Measurements from ENCODE around the gene E2F8.

The E2F8 gene

DNA sequence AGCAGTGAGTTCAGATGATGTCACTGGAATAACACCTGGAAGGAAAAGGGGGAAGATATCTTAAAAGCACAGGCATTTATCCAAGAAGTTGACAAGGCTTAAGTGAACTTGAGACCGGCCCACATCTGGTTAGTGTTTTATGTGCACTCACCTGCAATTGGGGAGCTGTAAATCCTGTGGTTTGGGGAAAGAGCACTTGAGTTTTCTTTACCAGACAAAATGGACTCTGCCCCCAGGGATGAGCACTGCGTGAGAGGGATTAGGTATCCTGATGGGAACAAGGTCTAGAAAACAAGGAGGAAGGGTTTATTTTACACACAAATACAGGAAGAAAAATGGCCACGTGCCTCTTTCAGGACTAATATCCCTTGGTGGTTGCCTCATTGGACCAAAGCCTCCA is 15.2 kb downstream of the E2F8 start:
- in situ Hi-C loops (cut with MboI; ENCODE audit: low pct_unique_long_range_greater_than_20kb, low sequenced_read_pairs, unreplicated experiment): no loop called here
- TF ChIP-seq, protein P1, sequence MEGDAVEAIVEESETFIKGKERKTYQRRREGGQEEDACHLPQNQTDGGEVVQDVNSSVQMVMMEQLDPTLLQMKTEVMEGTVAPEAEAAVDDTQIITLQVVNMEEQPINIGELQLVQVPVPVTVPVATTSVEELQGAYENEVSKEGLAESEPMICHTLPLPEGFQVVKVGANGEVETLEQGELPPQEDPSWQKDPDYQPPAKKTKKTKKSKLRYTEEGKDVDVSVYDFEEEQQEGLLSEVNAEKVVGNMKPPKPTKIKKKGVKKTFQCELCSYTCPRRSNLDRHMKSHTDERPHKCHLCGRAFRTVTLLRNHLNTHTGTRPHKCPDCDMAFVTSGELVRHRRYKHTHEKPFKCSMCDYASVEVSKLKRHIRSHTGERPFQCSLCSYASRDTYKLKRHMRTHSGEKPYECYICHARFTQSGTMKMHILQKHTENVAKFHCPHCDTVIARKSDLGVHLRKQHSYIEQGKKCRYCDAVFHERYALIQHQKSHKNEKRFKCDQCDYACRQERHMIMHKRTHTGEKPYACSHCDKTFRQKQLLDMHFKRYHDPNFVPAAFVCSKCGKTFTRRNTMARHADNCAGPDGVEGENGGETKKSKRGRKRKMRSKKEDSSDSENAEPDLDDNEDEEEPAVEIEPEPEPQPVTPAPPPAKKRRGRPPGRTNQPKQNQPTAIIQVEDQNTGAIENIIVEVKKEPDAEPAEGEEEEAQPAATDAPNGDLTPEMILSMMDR (IDR thresholded peaks at IDR 0.05; ENCODE audit: extremely low read depth, insufficient read depth, missing control alignments): no peak

DNA sequence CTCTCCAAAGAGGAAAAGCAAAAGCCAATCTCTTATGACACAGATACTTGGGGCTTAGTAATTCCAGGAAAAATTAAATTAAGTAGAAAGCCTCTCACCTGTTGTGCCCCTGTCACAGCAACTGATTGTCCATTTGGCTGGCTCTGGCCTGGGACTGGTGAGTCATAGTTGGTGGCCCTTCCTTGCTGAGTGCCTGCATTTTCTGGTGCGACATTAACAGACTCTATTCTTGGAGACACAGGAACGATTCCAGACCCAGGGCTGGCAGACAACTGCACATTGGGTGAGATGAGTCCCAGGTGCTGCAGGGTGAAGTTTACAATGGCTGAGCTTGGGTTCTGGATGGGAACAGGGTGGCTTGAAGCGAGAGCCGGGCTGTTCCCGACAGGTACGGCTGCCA is 15.6 kb downstream of the E2F8 start:
- TF ChIP-seq, protein P1 (IDR thresholded peaks at IDR 0.05; ENCODE audit: extremely low read depth, insufficient read depth, missing control alignments): no peak
- DNase-seq (ENCODE audit: low spot score): no peak
- in situ Hi-C loops (cut with MboI; ENCODE audit: low pct_unique_long_range_greater_than_20kb, low sequenced_read_pairs, unreplicated experiment): no loop called here

More for the DNA sequence above, 15.2 kb downstream of the E2F8 start:
- no peak for DNase-seq (ENCODE audit: low spot score)

DNA sequence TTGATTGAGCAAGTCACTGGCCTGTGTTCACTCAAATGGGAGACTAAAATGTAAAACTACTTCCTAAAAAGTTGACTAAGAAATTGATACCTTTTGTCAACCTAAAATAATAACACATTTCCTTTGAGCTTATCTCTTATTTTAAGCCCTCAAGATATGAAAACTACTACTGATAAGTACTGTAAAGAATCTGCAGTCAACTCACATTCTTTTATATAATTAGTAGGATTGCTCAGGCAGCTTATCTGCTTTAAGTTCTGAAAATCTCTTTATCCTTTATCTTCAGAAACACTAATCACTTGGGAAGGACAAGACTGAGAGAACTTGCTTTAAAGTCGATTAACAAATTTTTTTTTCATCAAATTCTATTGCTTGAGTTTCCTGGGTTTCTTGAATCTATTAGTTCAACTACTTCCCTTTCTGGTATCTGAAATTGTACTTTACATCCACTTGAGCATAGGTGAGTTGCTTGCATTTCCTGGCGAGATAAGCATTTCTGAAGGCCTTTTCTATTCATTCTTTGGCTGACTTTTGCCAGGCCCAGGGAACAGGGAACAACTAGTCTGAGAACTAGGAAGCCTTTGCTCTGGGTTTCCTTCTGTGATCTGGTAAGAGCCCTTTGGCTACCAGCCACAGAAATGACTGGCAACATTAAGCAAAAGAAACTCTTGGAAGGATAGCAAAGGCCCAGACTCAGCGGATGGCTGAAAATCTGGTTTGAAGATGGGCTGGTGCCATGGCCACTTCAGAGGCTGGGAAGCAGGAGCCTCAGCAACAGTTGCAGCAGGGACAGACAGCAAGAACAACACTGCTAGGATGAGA is 19.6 kb downstream of the E2F8 start:
- TF ChIP-seq, protein P1 (IDR thresholded peaks at IDR 0.05; ENCODE audit: extremely low read depth, insufficient read depth, missing control alignments): no peak
- in situ Hi-C loops (cut with MboI; ENCODE audit: low pct_unique_long_range_greater_than_20kb, low sequenced_read_pairs, unreplicated experiment): loop anchor here (25.0 kb wide), 1 partner anchor 91 kb away; no protein-coding TSS in a partner anchor
- no peak for DNase-seq (ENCODE audit: low spot score)

DNA sequence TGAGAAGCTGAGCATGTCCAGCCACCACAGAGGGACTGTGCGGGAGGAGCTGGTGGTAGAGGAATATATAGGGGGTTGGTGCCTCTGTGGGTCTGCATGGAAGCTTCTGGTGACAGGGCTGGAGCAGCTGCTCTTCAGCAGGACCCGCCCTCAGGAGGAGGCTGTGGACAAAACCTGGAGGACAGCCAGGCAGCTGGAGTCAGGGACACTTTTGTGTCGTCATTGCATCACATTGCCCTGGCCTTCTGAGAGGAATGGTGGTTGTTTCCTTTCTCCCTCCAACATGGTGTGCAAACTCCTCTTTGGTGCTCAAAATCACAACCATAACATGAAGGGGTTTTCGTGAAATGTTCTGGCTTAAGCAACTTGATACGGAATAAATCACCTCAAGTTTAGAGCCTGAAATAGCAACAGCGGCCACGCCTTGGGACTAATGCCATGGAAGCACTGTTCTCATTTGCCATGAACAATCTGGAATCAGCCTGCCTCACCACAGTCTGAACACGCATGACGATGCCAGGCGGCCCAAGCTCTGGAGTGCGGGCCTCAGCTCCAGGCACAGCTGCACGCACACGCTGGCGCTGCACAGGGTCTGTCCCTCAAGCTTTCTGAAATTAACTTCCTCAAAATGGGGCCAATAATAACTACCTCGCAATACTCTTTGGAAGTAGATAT is 21.8 kb downstream of the E2F8 start:
- in situ Hi-C loops (cut with MboI; ENCODE audit: low pct_unique_long_range_greater_than_20kb, low sequenced_read_pairs, unreplicated experiment): loop anchor here (25.0 kb wide), 1 partner anchor 93 kb away; no protein-coding TSS in a partner anchor
- DNase-seq (ENCODE audit: low spot score): no peak
- TF ChIP-seq, protein P1 (IDR thresholded peaks at IDR 0.05; ENCODE audit: extremely low read depth, insufficient read depth, missing control alignments): no peak

DNA sequence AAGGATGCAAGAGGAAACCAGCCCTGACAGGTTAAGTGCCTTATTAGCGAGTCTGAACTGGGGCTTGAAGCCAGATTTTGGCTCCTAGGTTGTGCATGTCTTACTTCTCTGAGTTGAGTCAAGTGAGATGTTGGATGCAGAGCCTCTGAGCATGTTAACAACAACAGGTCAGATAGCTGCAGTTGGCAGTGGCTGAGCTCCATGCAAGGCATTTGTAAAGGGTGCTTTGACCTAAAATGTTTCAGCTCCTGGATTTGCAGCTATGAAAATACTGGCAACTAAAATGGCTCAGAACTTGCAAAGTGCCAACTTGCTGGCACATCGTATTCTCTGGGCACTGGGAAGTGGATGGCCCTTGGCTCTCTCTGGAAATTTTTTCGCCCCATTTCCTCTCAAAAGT is 22.5 kb downstream of the E2F8 start:
- DNase-seq (ENCODE audit: low spot score): no peak
- in situ Hi-C loops (cut with MboI; ENCODE audit: low pct_unique_long_range_greater_than_20kb, low sequenced_read_pairs, unreplicated experiment): loop anchor here (25.0 kb wide), 1 partner anchor 94 kb away; no protein-coding TSS in a partner anchor
- TF ChIP-seq, protein P1 (IDR thresholded peaks at IDR 0.05; ENCODE audit: extremely low read depth, insufficient read depth, missing control alignments): no peak

DNA sequence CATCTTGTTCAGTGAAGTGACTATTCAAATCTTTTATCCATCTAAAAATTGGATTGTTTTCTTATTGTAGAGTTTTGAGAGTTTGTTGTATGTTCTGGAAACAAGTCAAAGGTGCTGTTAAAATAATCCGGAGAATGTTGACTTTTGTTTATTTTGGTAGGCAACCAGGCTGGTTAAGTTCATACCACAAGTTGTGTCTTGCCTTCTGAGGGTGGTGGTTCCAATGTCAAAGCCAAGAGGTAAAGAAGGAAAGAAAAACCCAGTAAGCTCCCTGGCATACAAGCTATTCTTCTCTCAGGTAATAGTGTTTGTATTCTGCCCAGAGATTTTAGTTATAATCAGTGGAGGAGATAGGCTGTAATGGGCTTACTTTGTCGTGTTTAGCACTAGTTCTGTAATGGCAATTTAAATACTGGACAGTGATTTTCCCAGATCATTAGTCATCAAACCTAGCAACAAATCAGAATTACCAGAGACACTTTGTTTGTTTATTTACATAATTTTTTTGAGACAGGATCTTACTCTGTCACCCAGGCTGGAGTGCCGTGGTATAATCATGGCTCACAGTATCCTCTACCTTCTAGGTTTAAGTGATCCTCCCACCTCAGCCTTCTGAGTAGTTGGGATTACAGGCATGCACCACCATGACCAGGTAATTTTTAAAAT is 23.9 kb downstream of the E2F8 start:
- in situ Hi-C loops (cut with MboI; ENCODE audit: low pct_unique_long_range_greater_than_20kb, low sequenced_read_pairs, unreplicated experiment): loop anchor here (25.0 kb wide), 1 partner anchor 95 kb away; no protein-coding TSS in a partner anchor
- DNase-seq (ENCODE audit: low spot score): no peak
- TF ChIP-seq, protein P1 (IDR thresholded peaks at IDR 0.05; ENCODE audit: extremely low read depth, insufficient read depth, missing control alignments): no peak

All from GM13977 (cell line).